SKM-1 (cell line): ENCODE data around the gene FBXW11.
A peak's percentile ranks its signal among the peaks of the same experiment; 100 is the strongest.
"Not testable (repeated sequence)": the region's sequence is repeated elsewhere in the genome, so short reads cannot be mapped to it uniquely, and the experiment has no call there.

ENCODE experiments used
- DNase-seq: peaks from one replicate; lab custom pipeline; 2025; ENCODE audit not compliant: unreplicated experiment; lab: John Stamatoyannopoulos, UW

FBXW11 gene

GRCh38 chr5:171915700-171916099, 90.7 kb downstream of the FBXW11 start:
- DNase-seq, result not testable (repeated sequence)

DNA sequence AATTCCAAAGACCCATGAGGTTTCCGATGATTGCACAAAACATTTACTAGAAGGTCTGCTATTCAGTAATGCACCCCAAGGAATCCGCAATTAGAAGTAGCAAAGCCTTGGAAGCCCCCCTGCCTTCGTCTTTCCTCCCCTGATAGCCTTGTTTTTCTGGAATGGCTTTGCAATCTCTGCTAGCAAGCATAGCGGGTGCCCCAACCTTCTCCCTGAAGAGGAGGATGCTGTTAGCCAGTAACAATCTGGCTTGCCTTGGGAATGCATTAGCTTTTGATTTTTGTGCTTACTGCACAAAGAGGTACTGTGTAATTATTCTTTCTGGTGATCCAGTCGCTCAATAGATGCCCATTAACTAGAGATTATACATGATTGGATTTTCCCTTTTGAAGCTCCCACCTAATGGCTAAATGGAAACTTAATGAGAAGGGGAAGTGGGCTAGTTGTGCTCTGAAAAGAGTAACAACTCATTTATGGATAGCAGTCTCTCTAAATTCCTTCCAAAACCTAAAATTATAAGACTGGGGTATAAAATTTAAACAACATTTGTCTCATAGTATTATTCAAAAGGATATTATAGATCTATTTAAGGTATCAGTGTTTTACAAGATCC, 91.6 kb downstream of the FBXW11 start:
- DNase-seq, result no peak

GRCh38 chr5:171913987-171914273, 92.5 kb downstream of the FBXW11 start:
- DNase-seq, result no peak

DNA sequence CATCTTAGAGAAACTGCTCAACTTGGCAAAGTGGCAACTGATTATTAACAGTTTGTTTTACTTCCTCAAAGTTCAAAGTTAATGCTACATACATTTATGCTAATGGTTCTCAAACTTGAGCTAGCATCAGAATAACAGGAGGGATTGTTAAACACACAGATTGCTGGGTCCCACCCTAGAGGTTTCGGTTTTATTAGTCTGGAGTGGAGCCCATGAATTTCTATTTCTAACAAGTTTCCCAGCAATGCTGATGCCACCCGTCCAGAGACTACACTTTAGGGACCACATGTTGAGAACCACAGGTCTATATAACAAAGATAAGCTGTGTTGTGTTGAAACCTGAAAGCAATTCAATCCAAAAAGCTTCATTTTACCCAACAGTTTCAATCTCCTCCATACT, 95.3 kb downstream of the FBXW11 start:
- DNase-seq, result no peak

DNA sequence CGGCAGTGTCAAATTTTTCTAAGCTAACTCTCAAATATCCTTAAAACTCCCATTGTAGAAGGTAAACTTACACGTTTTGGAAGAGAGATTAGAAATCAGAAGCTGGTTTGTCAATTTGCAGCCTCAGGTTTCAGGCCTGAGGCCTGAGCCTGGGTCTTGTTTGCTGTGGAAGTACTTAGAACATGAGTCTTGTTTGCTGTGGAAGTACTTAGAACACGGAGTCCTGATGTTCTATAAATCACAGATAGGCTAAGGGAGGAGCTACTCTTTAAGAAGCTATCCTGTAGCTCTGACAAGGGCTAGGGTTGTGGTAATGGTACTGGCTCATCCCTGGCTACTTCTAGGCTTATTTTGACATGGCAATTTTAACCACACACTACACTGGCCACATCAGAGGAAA, 97.8 kb downstream of the FBXW11 start:
- no peak for DNase-seq

- peak; percentile 63 for DNase-seq
Observed at GRCh38 chr5:171907725-171908343, 98.6 kb downstream of the FBXW11 start.

DNA sequence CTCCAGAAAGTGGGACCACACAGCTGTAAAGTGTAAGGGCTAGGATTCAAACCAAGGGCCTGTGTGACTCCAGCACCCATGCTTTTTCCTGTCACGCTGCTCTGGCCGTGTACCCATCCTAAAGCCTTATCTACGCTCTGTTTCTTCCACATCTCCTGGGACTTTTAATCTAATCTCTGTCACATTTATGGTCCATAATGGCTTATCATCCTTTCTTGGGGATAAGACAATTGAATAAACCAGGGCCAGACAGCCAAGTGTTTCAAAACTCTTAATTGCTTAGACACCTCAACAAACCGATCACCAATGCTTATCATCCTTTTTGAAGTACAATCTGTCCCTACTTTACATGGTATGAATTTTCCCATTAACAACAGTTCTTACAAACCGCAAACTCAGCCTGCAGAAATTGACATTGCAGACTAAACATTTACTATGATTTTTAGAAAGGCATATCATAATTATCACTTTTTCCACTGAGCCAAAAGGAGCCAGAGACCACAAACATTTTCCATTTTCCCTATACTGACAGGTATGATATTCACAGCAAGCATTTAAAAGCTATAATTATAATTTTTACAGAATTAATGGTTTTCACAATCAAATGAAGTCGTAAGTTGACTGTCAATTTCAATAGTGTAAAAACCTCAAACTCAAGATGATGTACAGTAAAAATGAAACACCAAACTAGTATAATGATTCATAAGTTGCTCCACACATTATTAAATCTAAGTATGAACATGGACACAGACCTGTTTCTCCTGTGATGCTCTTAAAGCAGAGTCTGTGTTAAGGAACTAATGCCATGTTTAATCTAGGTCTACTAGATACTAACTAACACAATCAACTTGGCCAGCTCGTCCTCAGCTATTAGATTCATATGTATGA, 99.5 kb downstream of the FBXW11 start:
- DNase-seq, result no peak

- DNase-seq, result no peak
Observed at GRCh38 chr5:171906066-171906570, 100.3 kb downstream of the FBXW11 start.

DNA sequence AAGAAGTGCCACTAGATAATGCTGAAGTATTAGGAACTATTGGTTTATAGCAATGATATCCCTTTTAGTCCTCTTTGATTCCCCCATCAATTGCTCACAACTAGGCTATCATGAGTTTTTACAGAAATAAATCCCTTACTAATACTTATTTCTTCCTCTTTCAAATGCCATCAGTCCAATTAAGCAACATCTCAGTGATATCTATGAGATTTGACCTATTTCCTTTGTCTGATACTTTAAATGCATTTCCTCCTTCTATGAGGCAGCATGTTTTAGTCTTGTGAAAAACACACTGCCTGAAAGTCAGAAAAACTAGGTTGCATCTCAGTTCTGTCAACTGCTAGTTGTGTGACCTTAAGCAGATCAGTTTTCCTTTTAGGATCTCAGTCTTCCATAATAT, 101.6 kb downstream of the FBXW11 start:
- DNase-seq, result no peak

GRCh38 chr5:171901764-171902163, 104.7 kb downstream of the FBXW11 start:
- no peak for DNase-seq

GRCh38 chr5:171899792-171900191, 106.6 kb downstream of the FBXW11 start:
- DNase-seq, result no peak

DNA sequence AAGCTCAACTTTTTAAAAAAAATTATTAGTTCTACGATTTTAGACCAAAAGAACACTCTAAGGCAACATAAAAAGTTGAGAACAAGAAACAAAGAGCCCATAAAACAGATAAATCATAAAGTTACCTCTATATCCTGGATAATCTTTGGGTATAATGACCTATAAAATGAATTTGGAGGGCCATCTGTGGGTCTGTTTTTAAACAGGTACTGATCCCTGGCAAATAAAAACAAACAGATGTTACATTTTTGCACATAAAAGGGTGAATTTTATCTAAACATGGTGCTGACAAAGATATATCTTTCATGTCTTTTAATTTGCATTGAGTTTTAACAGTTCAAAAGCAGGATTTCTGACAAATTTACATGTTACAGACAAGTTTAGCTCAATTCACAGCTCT, 107.6 kb downstream of the FBXW11 start:
- no peak for DNase-seq

DNA sequence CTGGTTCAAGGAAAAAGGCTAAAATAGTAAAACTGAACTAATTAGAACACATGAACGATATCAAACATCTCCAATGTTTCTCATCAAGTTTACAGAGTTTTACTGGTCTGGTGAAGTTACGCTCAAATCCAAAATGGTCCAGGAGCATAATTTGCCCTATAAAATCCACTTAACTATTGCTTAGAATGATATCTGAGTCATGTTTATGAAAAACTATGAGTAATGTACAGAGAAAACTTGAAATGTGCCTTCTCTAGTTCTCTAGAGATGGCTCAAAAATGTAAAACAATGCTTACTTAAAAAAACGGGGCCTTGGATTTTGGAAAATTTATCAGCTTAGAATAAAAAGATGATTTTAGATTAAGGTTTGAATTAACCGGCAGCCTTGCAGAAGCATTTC, 108.1 kb downstream of the FBXW11 start:
- no peak for DNase-seq

- no peak for DNase-seq
Observed at GRCh38 chr5:171897231-171897630, 109.2 kb downstream of the FBXW11 start.

- DNase-seq, result no peak
Observed at GRCh38 chr5:171895081-171895480, 111.4 kb downstream of the FBXW11 start.

DNA sequence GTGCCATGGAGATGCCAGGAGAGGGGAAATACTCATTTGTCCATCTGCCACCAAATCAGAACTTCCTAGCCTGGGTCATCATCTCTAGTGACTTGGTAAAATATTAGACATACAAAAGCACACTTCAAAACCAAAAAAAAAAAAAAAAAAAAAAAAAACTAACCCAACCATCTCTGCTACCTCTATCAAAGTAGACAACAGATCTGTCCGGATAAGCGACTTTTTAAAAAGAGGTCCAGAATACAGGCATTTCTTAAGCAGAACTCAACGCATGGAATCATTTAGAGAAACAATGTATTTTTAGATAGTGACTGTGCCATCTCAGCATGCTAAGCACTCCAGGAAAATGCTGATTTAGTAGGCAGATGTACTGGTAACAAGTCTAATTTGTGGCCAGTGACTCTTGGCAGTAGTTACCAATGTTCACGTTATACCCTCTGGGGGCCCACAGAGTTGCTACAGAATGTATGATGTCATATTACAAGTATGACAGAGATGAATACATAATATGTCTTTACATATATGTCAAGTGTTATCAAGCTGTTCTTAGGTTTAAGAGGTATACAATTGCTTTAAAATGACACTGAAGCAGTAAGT, 113.0 kb downstream of the FBXW11 start:
- no peak for DNase-seq

GRCh38 chr5:171891595-171891994, 114.8 kb downstream of the FBXW11 start:
- no peak for DNase-seq

DNA sequence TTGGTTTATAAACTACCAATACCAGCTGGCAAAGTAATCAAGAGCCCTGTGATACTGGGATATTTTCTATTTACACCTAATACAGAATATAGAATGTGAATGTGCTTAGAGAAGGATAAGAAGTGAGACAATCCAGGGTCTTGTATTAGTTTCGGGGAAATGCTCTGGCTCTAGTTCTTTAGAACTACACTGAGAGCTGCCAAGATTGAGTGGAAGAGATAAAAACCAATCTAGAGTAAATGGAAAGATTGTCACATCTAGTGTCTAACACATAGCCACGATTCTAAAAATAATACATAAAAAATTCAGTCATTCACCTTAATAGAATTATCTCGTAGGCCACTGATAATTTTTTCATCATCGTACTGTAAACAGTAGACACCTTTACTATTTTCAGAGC, 115.3 kb downstream of the FBXW11 start:
- no peak for DNase-seq

GRCh38 chr5:171888051-171888481, 118.4 kb downstream of the FBXW11 start:
- no peak for DNase-seq

- not testable (repeated sequence) for DNase-seq
Observed at GRCh38 chr5:171886037-171886436, 120.4 kb downstream of the FBXW11 start.

- DNase-seq, result no peak
Observed at GRCh38 chr5:171882118-171882517, 124.3 kb downstream of the FBXW11 start.

DNA sequence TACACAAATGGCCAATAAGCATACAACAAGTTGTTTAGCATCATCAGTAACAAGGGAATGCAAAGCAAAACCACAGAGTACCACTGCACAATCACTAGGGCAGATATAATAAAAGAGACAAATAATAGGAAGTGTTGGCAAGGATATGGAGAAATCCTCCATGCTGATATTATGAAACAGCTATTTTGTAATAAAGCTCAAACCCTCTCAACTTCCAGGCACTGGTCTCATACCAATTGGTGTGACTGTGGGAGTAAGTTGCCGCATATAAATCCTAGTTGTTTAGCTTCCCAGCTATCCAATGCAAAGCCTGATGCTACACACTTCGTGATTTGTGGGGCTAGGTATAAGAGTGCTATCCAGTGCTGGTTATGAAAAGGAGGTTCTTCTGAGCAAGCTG, 132.2 kb downstream of the FBXW11 start:
- peak; percentile 87 for DNase-seq
